GM18517 (cell line): ENCODE results near the gene BAIAP2L1.

ENCODE experiments used
- ATAC-seq: cut with Tn5 transposase; IDR thresholded peaks from one replicate; pipeline ENCODE4 v1.9.1; 2021; ENCODE audit warnings: mild to moderate bottlenecking, moderate library complexity; ENCODE audit not compliant: unreplicated experiment

The BAIAP2L1 gene

GRCh38 chr7:98281757-98282606, 118.9 kb downstream of the BAIAP2L1 start:
- ATAC-seq = peak; percentile 39

GRCh38 chr7:98280791-98281756, 119.8 kb downstream of the BAIAP2L1 start, which contains the start of gene BRI3:
BRI3 (plus strand) TSS chr7:98281686; CDS start chr7:98281796, 110 bp downstream.
- ATAC-seq = peak; percentile 66

- no peak for ATAC-seq
Observed at GRCh38 chr7:98280296-98280695, 120.6 kb downstream of the BAIAP2L1 start.

GRCh38 chr7:98278936-98279335, 122.0 kb downstream of the BAIAP2L1 start:
- ATAC-seq = no peak

- ATAC-seq = no peak
Observed at GRCh38 chr7:98278408-98278807, 122.5 kb downstream of the BAIAP2L1 start.

- ATAC-seq = no peak
Observed at GRCh38 chr7:98276241-98276761, 124.6 kb downstream of the BAIAP2L1 start.

GRCh38 chr7:98267303-98267702, 133.6 kb downstream of the BAIAP2L1 start:
- ATAC-seq = no peak

- ATAC-seq = no peak
Observed at GRCh38 chr7:98266840-98267239, 134.1 kb downstream of the BAIAP2L1 start.

GRCh38 chr7:98265841-98266271, 135.0 kb downstream of the BAIAP2L1 start:
- ATAC-seq = no peak

- ATAC-seq = no peak
Observed at GRCh38 chr7:98257701-98258100, 143.2 kb downstream of the BAIAP2L1 start.

- ATAC-seq = no peak
Observed at GRCh38 chr7:98256431-98256830, 144.5 kb downstream of the BAIAP2L1 start.

GRCh38 chr7:98254951-98255610, 145.8 kb downstream of the BAIAP2L1 start:
- ATAC-seq = no peak

- no peak for ATAC-seq
Observed at GRCh38 chr7:98254516-98254915, 146.4 kb downstream of the BAIAP2L1 start.

- ATAC-seq = no peak
Observed at GRCh38 chr7:98252425-98253054, 148.3 kb downstream of the BAIAP2L1 start.

GRCh38 chr7:98251601-98252424, 149.1 kb downstream of the BAIAP2L1 start, which contains the start of gene TECPR1:
TECPR1 (minus strand) TSS chr7:98252232; CDS start chr7:98246146, 6,086 bp downstream.
- ATAC-seq = peak; percentile 95

GRCh38 chr7:98251231-98251600, 149.7 kb downstream of the BAIAP2L1 start:
- ATAC-seq = peak; percentile 28

- no peak for ATAC-seq
Observed at GRCh38 chr7:98250789-98251188, 150.1 kb downstream of the BAIAP2L1 start.

- no peak for ATAC-seq
Observed at GRCh38 chr7:98249106-98249505, 151.8 kb downstream of the BAIAP2L1 start.

- no peak for ATAC-seq
Observed at GRCh38 chr7:98248156-98248555, 152.7 kb downstream of the BAIAP2L1 start.
